GM10248 (cell line): ENCODE results near the gene RAD51B.

Source experiments
- CTCF ChIA-PET: fragments of 300-600 bp; sonication (Branson Sonifier 250); formaldehyde crosslinking; extraction: SDS; loops from one replicate; lab custom pipeline; 2021; ENCODE audit warnings: antibody characterized with exemption; lab: Yijun Ruan, JAX
- POLR2A ChIA-PET: fragments of 350-650 bp; sonication (Branson Sonifier 250); formaldehyde crosslinking; extraction: SDS; loops from one replicate; lab custom pipeline; 2020; ENCODE audit warnings: antibody characterized with exemption; lab: Yijun Ruan, JAX
- DNase-seq: peaks from one replicate; pipeline ENCODE4 v3.0.0; 2012; ENCODE audit errors: extremely low spot score
- CTCF ChIP-seq: IDR thresholded peaks from 2 replicates; pipeline ENCODE4 v1.5.1; 2012; ENCODE audit warnings: mild to moderate bottlenecking, low read depth; ENCODE audit errors: extremely low read depth, missing control alignments, control extremely low read depth

Gene RAD51B

GRCh38 chr14:68132563-68133121 is 313.1 kb downstream of the RAD51B start:
- CTCF ChIA-PET: interaction anchor here (1.0 kb wide), 1 partner anchor 11 kb away, joined by 3 read pairs; no protein-coding TSS in a partner anchor
- POLR2A ChIA-PET: no interaction called here
- DNase-seq: no peak
- no peak for TF ChIP-seq CTCF

GRCh38 chr14:68133856-68134255 is 314.3 kb downstream of the RAD51B start:
- no peak for TF ChIP-seq CTCF
- CTCF ChIA-PET: no interaction called here
- POLR2A ChIA-PET: no interaction called here
- DNase-seq: no peak

GRCh38 chr14:68135028-68135427 is 315.4 kb downstream of the RAD51B start:
- no peak for TF ChIP-seq CTCF
- CTCF ChIA-PET: interaction anchor here (1.2 kb wide), 1 partner anchor 10 kb away, joined by 5 read pairs; no protein-coding TSS in a partner anchor
- DNase-seq: no peak
- POLR2A ChIA-PET: no interaction called here

GRCh38 chr14:68135566-68135965 is 316.0 kb downstream of the RAD51B start:
- ChIA-PET CTCF (interaction anchor here (1.2 kb wide), 1 partner anchor 10 kb away, joined by 5 read pairs; no protein-coding TSS in a partner anchor), POLR2A (no interaction called here)
- TF ChIP-seq CTCF: no peak
- no peak for DNase-seq

GRCh38 chr14:68137704-68138619 is 318.4 kb downstream of the RAD51B start:
- ChIA-PET CTCF (interaction anchor here (0.9 to 1.3 kb wide), 2 partner anchors 8 to 10 kb away, joined by 3 to 4 read pairs; no protein-coding TSS in a partner anchor), POLR2A (no interaction called here)
- DNase-seq: no peak
- TF ChIP-seq CTCF: no peak

GRCh38 chr14:68139431-68140075 is 320.0 kb downstream of the RAD51B start:
- no peak for DNase-seq
- CTCF ChIA-PET: no interaction called here
- TF ChIP-seq CTCF: no peak
- POLR2A ChIA-PET: no interaction called here
